Measurements from ENCODE around the gene SAP130. TPM values are rescaled to one million over a fixed set of nuclear protein-coding genes. Genes with fewer than 3 reads are reported as not detected.

SAP130 gene
- total RNA-seq, 1 donor from 2014 or later = 14.2 TPM

DNA sequence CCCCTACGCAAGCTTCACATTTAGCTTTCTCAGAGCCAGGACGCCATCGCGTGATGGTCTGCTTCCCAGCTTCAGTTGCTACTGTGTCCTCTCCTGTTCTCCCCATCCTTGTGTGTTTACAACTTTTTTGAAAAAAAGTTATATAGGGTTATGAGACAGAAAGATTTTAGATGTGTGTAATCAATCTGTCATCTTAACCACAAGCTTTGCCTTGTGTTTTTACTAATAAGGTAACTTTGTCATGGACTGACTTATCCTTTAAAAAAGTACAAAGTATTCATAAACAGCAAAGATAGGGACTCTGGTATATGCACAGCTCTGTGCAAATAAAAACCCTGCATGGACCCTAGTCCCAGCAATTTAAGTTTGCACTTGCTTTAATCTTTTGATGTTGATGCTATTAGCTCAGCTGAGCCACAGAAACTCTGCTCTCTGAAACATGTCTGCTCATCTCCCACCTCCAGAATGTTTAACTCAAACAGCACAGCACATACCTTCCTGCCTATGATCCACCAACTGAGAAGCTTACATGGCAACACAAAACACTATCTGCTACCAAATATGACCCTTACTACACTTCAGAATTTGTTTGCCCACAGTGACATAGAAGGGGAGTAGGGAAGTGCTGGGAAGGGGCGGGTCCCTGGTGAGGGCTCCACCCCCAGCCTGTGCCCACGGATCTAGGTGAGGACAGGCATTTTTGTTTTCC lies 42.7 kb downstream of the SAP130 start:
- TF ChIP-seq, protein P1, sequence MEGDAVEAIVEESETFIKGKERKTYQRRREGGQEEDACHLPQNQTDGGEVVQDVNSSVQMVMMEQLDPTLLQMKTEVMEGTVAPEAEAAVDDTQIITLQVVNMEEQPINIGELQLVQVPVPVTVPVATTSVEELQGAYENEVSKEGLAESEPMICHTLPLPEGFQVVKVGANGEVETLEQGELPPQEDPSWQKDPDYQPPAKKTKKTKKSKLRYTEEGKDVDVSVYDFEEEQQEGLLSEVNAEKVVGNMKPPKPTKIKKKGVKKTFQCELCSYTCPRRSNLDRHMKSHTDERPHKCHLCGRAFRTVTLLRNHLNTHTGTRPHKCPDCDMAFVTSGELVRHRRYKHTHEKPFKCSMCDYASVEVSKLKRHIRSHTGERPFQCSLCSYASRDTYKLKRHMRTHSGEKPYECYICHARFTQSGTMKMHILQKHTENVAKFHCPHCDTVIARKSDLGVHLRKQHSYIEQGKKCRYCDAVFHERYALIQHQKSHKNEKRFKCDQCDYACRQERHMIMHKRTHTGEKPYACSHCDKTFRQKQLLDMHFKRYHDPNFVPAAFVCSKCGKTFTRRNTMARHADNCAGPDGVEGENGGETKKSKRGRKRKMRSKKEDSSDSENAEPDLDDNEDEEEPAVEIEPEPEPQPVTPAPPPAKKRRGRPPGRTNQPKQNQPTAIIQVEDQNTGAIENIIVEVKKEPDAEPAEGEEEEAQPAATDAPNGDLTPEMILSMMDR (IDR thresholded peaks at IDR 0.05) = no peak
- TF ChIP-seq POLR2AphosphoS5 (IDR thresholded peaks at IDR 0.05; ENCODE audit: insufficient read depth in 1 of 2, low read depth in 1 of 2) (no peak), POLR2A (IDR thresholded peaks at IDR 0.05) (no peak)
- no peak overlapping the region for H3K27ac ChIP-seq
- H3K4me3 ChIP-seq = no peak overlapping the region
- no peaks in the 10 kb centered on the region for H3K27me3 ChIP-seq
- H3K9me3 ChIP-seq = no peaks in the 10 kb centered on the region
- no peaks in the 10 kb centered on the region for H3K4me1 ChIP-seq
- peaks cover 0 to 80% of the 10 kb centered on the region in 2 donors for H3K36me3 ChIP-seq
- no peak for DNase-seq (ENCODE audit: extremely low spot score in 2 of 2)
- intact Hi-C loops (cut with DNase I) = no loop called here

GRCh38 chr2:127984551-127984950 lies 43.3 kb downstream of the SAP130 start:
- TF ChIP-seq POLR2A (IDR thresholded peaks at IDR 0.05) = no peak
- no peak for TF ChIP-seq POLR2AphosphoS5 (IDR thresholded peaks at IDR 0.05; ENCODE audit: insufficient read depth in 1 of 2, low read depth in 1 of 2)
- TF ChIP-seq, protein P1 (IDR thresholded peaks at IDR 0.05) = no peak
- Histone ChIP-seq H3K9me3 (no peaks in the 10 kb centered on the region), H3K36me3 (peaks cover 0 to 76% of the 10 kb centered on the region in 2 donors), H3K27ac (no peak overlapping the region), H3K4me1 (no peaks in the 10 kb centered on the region), H3K4me3 (no peak overlapping the region), H3K27me3 (no peaks in the 10 kb centered on the region)
- no peak for DNase-seq (ENCODE audit: extremely low spot score in 2 of 2)
- intact Hi-C loops (cut with DNase I) = no loop called here

DNA sequence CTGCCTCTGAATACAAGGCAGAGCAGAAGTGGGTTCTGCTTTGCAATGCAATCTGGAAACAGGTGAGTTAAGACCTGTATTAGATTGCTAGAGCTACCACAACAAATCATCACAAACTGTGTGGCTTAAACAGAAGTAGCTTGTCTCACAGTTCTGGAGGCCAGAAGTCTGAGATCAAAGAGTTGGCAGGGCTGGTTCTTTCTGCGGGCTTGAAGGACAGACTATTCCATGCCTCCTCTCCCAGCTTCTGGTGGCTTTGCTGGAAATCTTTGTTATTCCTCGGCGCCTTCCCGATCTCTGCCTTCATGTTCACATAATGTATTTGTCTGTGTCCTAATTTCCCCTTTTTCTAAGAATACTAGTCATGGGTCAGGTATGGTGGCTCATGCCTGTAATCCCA lies 58.4 kb downstream of the SAP130 start:
- intact Hi-C loops (cut with DNase I) = no loop called here
- H3K27ac ChIP-seq = no peak overlapping the region
- H3K4me3 ChIP-seq = no peak overlapping the region
- no peaks in the 10 kb centered on the region for H3K27me3 ChIP-seq
- no peaks in the 10 kb centered on the region for H3K9me3 ChIP-seq
- peaks cover 0 to 34% of the 10 kb centered on the region in 2 donors for H3K36me3 ChIP-seq
- TF ChIP-seq, protein P1 (IDR thresholded peaks at IDR 0.05) = no peak
- TF ChIP-seq POLR2A (IDR thresholded peaks at IDR 0.05) = no peak
- TF ChIP-seq POLR2AphosphoS5 (IDR thresholded peaks at IDR 0.05; ENCODE audit: insufficient read depth in 1 of 2, low read depth in 1 of 2) = no peak
- no peaks in the 10 kb centered on the region for H3K4me1 ChIP-seq
- no peak for DNase-seq (ENCODE audit: extremely low spot score in 2 of 2)

DNA sequence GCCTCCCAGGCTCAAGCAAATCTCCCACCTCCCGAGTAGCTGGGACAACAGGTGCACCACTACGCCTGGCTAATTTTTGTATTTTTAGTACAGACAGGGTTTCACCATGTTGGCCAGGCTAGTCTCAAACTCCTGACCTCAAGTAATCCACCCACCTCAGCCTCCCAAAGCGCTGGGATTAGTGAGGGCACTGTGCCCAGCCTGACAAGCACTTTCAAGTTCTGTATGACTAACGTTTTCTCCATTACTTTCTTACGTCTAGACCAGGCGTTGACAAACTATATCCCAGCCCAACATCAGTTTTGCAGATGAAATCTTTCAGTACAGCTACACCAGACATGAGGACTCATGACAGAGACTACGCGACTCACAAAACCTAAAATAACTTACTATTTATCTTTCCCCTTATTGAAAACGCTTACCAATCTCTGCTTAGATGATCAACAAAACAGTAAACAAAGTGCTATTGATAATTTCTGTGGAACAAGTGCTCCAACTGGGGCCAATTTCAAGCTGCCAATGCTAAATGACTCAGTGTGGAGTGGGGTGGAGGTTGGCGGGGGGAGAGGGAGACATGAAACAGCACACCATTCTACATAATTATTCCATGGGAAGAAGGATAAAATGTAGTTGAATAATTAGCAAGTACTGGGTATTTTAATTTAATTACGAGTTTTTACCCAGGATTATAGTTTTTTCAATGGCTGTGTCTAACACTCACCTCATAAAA lies 59.1 kb downstream of the SAP130 start:
- H3K36me3 ChIP-seq = peaks cover 0 to 31% of the 10 kb centered on the region in 2 donors

More for the DNA sequence above, 59.1 kb downstream of the SAP130 start:
- H3K4me1 ChIP-seq = no peaks in the 10 kb centered on the region
- no peak overlapping the region for H3K27ac ChIP-seq
- no peak for DNase-seq (ENCODE audit: extremely low spot score in 2 of 2)
- H3K4me3 ChIP-seq = no peak overlapping the region
- peak in 1 of 2 donors; percentile 38 for TF ChIP-seq POLR2AphosphoS5 (IDR thresholded peaks at IDR 0.05; ENCODE audit: insufficient read depth in 1 of 2, low read depth in 1 of 2)
- TF ChIP-seq, protein P1 (IDR thresholded peaks at IDR 0.05) = no peak
- intact Hi-C loops (cut with DNase I) = no loop called here
- H3K27me3 ChIP-seq = no peaks in the 10 kb centered on the region
- no peaks in the 10 kb centered on the region for H3K9me3 ChIP-seq
